Astrocyte of the cerebellum (primary cell): Measurements from ENCODE around the gene DSCAML1.

ENCODE experiments used
- DNase-seq: peaks from one replicate; pipeline ENCODE4 v3.0.0-alpha.2; 2011; ENCODE audit warnings: low read depth
- H3K4me3 ChIP-seq: 2 replicates; pipeline ENCODE4 v1.5.1; 2011; ENCODE audit warnings: mild to moderate bottlenecking, low read depth, low read length, moderate library complexity
- in situ Hi-C: cut with HindIII; loops from 2 replicates; pipeline ENCODE4 v1.10.0; 2017; ENCODE audit warnings: low sequenced_read_pairs
- TF ChIP-seq, protein P1 (sequence below): IDR thresholded peaks from 2 replicates; pipeline ENCODE4 v1.5.1; 2012; ENCODE audit warnings: low read length, low read depth, moderate library complexity, mild to moderate bottlenecking; ENCODE audit errors: missing control alignments

DSCAML1 gene

GRCh38 chr11:117412653-117413275, 384.3 kb downstream of the DSCAML1 start:
- in situ Hi-C loops, result no loop called here
- H3K4me3 ChIP-seq, result no peak overlapping the region
- DNase-seq, result no peak
- TF ChIP-seq, protein P1, sequence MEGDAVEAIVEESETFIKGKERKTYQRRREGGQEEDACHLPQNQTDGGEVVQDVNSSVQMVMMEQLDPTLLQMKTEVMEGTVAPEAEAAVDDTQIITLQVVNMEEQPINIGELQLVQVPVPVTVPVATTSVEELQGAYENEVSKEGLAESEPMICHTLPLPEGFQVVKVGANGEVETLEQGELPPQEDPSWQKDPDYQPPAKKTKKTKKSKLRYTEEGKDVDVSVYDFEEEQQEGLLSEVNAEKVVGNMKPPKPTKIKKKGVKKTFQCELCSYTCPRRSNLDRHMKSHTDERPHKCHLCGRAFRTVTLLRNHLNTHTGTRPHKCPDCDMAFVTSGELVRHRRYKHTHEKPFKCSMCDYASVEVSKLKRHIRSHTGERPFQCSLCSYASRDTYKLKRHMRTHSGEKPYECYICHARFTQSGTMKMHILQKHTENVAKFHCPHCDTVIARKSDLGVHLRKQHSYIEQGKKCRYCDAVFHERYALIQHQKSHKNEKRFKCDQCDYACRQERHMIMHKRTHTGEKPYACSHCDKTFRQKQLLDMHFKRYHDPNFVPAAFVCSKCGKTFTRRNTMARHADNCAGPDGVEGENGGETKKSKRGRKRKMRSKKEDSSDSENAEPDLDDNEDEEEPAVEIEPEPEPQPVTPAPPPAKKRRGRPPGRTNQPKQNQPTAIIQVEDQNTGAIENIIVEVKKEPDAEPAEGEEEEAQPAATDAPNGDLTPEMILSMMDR, result no peak

- no peak overlapping the region for H3K4me3 ChIP-seq
- TF ChIP-seq, protein P1, result no peak
- in situ Hi-C loops, result no loop called here
- no peak for DNase-seq
Measured at GRCh38 chr11:117412176-117412575, 384.8 kb downstream of the DSCAML1 start.

DNA sequence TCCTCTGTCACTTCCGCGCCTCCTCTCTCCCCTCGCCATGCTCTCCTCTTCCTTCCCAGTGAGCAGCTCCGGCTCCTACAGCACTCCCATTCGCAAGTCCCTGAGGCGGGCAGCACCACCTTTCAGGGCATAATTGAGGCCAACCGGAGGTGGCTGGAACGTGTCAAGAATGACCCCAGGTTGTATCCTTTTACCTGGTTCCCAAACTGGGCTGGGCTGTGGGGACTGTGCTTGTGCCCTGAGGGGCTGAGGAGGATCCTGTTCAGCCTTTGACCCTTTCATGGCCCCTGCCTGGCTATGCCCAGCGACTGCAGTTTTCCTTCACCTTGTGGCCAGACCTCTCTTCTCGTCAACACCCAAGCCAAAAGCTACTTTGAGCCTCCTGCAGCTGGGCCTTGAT, 385.3 kb downstream of the DSCAML1 start:
- no peak overlapping the region for H3K4me3 ChIP-seq
- DNase-seq, result no peak
- TF ChIP-seq, protein P1, result no peak
- in situ Hi-C loops, result no loop called here

DNA sequence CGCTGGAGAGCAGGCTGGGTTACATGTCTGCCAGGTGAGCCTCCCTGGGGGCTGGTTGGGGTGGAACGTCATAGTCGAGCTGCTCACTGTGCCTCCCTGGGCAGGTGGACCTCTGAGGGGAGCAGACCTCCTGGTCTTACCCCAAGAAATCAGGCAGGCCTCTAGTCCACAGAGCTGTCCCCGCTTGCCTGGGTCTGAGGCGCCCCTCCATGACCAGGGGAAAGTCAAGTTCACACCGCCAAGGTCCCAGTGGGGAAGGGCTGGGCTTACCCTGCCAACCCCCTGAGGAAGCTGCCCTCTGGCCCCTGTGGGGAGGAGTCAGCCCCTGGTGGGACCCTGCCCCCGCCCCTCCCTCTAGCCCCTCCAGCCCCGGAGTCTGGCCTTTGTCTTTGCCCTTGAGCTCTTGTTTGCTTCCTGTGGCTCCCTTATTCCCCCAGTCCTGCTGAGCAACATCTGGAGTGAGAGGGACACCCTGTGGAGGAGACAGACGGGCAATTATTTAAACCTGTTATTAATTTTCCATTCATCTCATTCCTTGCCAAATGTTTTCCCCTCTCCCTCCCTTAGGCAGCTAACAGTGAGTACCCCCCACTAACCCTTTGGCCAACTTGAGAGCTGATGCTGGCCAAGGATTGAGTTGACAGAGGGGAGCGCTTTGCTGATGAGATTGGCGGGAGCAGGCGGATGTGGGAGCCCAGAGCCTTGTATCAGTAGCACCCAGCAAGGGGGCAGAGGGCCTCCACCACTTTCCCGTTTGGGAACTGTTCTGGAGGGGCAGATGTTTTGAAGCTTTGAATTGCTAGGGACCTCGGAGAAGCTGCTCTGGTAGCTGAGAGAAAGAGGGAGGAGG, 385.9 kb downstream of the DSCAML1 start:
- no peak overlapping the region for H3K4me3 ChIP-seq
- TF ChIP-seq, protein P1, result no peak
- in situ Hi-C loops, result no loop called here
- no peak for DNase-seq

DNA sequence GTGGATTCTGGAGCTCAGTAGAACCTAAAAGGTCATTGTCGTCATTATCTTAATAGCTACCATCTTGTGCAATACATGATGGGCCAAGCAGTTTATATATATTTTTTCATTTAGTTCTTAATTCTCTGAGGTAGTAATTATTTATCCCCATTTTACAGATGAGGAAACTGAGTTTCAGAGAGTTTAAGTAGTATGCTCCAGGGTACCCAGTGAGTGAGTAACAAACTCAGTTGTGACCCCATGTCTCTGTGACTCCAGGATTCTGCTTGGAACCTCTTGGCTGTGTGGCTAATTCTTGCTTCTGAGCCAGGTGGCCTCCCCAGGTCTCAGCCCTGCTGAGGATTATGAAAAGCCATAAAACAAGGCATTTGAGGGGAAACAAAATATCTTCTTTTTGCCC, 386.8 kb downstream of the DSCAML1 start:
- H3K4me3 ChIP-seq, result no peak overlapping the region
- in situ Hi-C loops, result no loop called here
- no peak for DNase-seq
- TF ChIP-seq, protein P1, result no peak

DNA sequence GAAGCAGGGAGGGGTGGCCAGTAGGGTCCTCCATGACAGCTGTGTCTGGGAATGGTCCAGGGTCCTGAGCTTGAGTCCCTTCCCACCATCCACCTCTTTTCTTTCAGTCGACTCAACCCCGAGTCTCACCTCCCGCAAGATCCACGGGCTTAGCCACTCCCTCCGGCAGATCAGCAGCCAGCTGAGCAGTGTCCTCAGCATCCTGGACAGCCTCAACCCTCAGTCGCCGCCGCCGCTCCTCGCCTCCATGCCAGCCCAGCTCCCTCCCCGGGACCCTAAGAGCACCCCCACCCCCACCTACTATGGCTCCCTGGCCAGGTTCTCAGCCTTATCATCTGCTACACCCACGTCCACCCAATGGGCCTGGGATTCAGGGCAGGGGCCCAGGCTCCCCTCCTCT, 387.5 kb downstream of the DSCAML1 start:
- in situ Hi-C loops, result no loop called here
- TF ChIP-seq, protein P1, result no peak
- no peak for DNase-seq
- no peak overlapping the region for H3K4me3 ChIP-seq
